ENCODE data around the gene TRIO. TPM values are rescaled to one million over a fixed set of nuclear protein-coding genes. Genes with fewer than 3 reads are reported as not detected.

TRIO gene
- total and polyA plus RNA-seq, 10 of the 15 experiments (the other 5 are each of a cell fraction or from before 2014, with no cell fraction given), result 5.1 to 96.4 (median 44.6) TPM

GRCh38 chr5:14385019-14385418 is 241.9 kb downstream of the TRIO start:
- ATAC-seq (no peak), DNase-seq (ENCODE audit: low read depth, low spot score) (no peak), FAIRE-seq (no peak)
- no peak overlapping the region for H3K4me2 ChIP-seq (ENCODE audit: control insufficient read depth, insufficient read depth)
- SMC1A ChIA-PET (ENCODE audit: uncharacterized antibody, unreplicated experiment), result interaction anchor here (1.0 kb wide), 1 partner anchor 33 kb away, joined by 3 read pairs; no protein-coding TSS in a partner anchor
- TF ChIP-seq CHD1 (IDR thresholded peaks at IDR 0.05; ENCODE audit: low read depth, low read length), result no peak
- TF ChIP-seq FOXM1 (IDR thresholded peaks at IDR 0.05; ENCODE audit: low read depth, low read length), result no peak
- no peak for TF ChIP-seq ZNF24 (IDR thresholded peaks at IDR 0.05)
- no peak for TF ChIP-seq FOXK2 (IDR thresholded peaks at IDR 0.05)
- no peak for TF ChIP-seq POU2F2 (IDR thresholded peaks at IDR 0.05; ENCODE audit: borderline replicate concordance, low read depth, low read length)
- no peak for TF ChIP-seq DPF2 (IDR thresholded peaks at IDR 0.05)
- no peak for TF ChIP-seq SUZ12 (IDR thresholded peaks at IDR 0.05; ENCODE audit: unreplicated experiment)
- TF ChIP-seq EED (IDR thresholded peaks at IDR 0.05; ENCODE audit: low read depth), result no peak
- TF ChIP-seq REST (IDR thresholded peaks at IDR 0.05; ENCODE audit: low read depth, low read length), result no peak
- TF ChIP-seq ZNF592 (IDR thresholded peaks at IDR 0.05), result no peak
- no peak for TF ChIP-seq SP1 (IDR thresholded peaks at IDR 0.05; ENCODE audit: low read depth, low read length)
- H4K20me1 ChIP-seq (ENCODE audit: control insufficient read depth, insufficient read depth), result no peaks in the 10 kb centered on the region
- no peaks in the 10 kb centered on the region for H3K9me3 ChIP-seq (replicated peaks; ENCODE audit: control insufficient read depth, insufficient read depth, low read length)
- intact Hi-C loops (cut with micrococcal nuclease; ENCODE audit: unreplicated experiment), result no loop called here
- 99% methylated on average over 15 of the region's 15 CpGs for WGBS (ENCODE audit: insufficient coverage, insufficient replicate concordance, low lambda C conversion rate, missing lambda C conversion rate)
- BruUV-seq (replicated peaks), result no TSS peak
- in situ Hi-C loops (cut with MboI), result no loop called here
- H3K36me3 ChIP-seq (ENCODE audit: control insufficient read depth in 2 of 2, insufficient read depth in 2 of 2, low read length in 1 of 2), result peaks cover 21 to 27% of the 10 kb centered on the region in 2 experiments
- no peaks in the 10 kb centered on the region for H3K79me2 ChIP-seq (ENCODE audit: control insufficient read depth, insufficient read depth, low read length)
- H3K27ac ChIP-seq (ENCODE audit: control insufficient read depth, insufficient read depth), result no peak overlapping the region
- no peak overlapping the region for H3K9ac ChIP-seq (ENCODE audit: control insufficient read depth, insufficient read depth, low read length)
- RAD21 ChIA-PET (ENCODE audit: unreplicated experiment), result no interaction called here
- POLR2A ChIA-PET, result no interaction called here
- CTCF ChIA-PET, result interaction anchor here (2.8 kb wide), 1 partner anchor 15 kb away, joined by 11 read pairs; no protein-coding TSS in a partner anchor
- H3K27me3 ChIP-seq (replicated peaks in 1 of 2; ENCODE audit: control insufficient read depth in 2 of 2, insufficient read depth in 2 of 2, low read length in 1 of 2), result no peaks in the 10 kb centered on the region
- H3K4me3 ChIP-seq, result no peak overlapping the region
- H2AFZ ChIP-seq (ENCODE audit: control insufficient read depth, low read depth, low read length), result no peak overlapping the region
- H3K4me1 ChIP-seq (ENCODE audit: control insufficient read depth, insufficient read depth, low read length), result no peaks in the 10 kb centered on the region
